Hepatocyte (in vitro differentiated cells): ENCODE data around the gene EXOC3. TPM values are rescaled to one million over a fixed set of nuclear protein-coding genes. Genes with fewer than 3 reads are reported as not detected.
"Not testable (repeated sequence)": the region's sequence is repeated elsewhere in the genome, so short reads cannot be mapped to it uniquely, and the experiment has no call there.

Source experiments
- DNase-seq: peaks from one replicate; pipeline ENCODE4 v3.0.0-alpha.2; 2016; ENCODE audit warnings: low spot score
- H2AFZ ChIP-seq: fragments of 200-600 bp; sonication (generic); 2 replicates; pipeline ENCODE4 v1.6.0; 2016; ENCODE audit warnings: antibody characterized with exemption, mild to moderate bottlenecking
- H3K27ac ChIP-seq: fragments of 200-600 bp; sonication (generic); 2 replicates; pipeline ENCODE4 v1.5.1; 2016; ENCODE audit warnings: mild to moderate bottlenecking
- H3K27me3 ChIP-seq: fragments of 200-600 bp; sonication (generic); 2 replicates; pipeline ENCODE4 v1.6.1; 2016
- H3K36me3 ChIP-seq: fragments of 200-600 bp; sonication (generic); replicated peaks from 2 replicates; pipeline ENCODE4 v1.5.1; 2016; ENCODE audit warnings: low read depth; ENCODE audit not compliant: insufficient read depth
- H3K4me1 ChIP-seq: fragments of 200-600 bp; sonication (generic); 2 replicates; pipeline ENCODE4 v1.5.1; 2016; ENCODE audit warnings: mild to moderate bottlenecking, moderate library complexity; ENCODE audit not compliant: insufficient read depth
- H3K4me2 ChIP-seq: fragments of 200-600 bp; sonication (generic); 2 replicates; pipeline ENCODE4 v1.6.0; 2016
- H3K4me3 ChIP-seq: fragments of 200-600 bp; sonication (generic); 2 replicates; pipeline ENCODE4 v1.5.1; 2016; ENCODE audit warnings: mild to moderate bottlenecking
- H3K79me2 ChIP-seq: fragments of 200-600 bp; sonication (generic); 2 replicates; pipeline ENCODE4 v1.6.0; 2017; ENCODE audit warnings: mild to moderate bottlenecking
- H3K9me2 ChIP-seq: fragments of 200-600 bp; sonication (generic); replicated peaks from 2 replicates; pipeline ENCODE4 v1.6.0; 2017; ENCODE audit warnings: mild to moderate bottlenecking; ENCODE audit not compliant: insufficient read depth
- H3K9me3 ChIP-seq: fragments of 200-600 bp; sonication (generic); 2 replicates; pipeline ENCODE4 v1.5.1; 2016; ENCODE audit warnings: low read depth, mild to moderate bottlenecking
- H4K20me1 ChIP-seq: fragments of 200-600 bp; sonication (generic); 2 replicates; pipeline ENCODE4 v1.6.0; 2016; ENCODE audit warnings: mild to moderate bottlenecking; ENCODE audit not compliant: insufficient read depth, poor library complexity, severe bottlenecking
- EZH2 ChIP-seq: fragments of 200-600 bp; sonication (generic); IDR thresholded peaks from 2 replicates; pipeline ENCODE4 v1.6.1; 2016; ENCODE audit warnings: antibody characterized with exemption, mild to moderate bottlenecking, borderline replicate concordance
- EZH2phosphoT487 ChIP-seq: fragments of 200-600 bp; sonication (generic); IDR thresholded peaks from one replicate; pipeline ENCODE4 v1.6.1; 2018; ENCODE audit warnings: antibody characterized with exemption, mild to moderate bottlenecking, low read depth, moderate library complexity; ENCODE audit not compliant: unreplicated experiment, severe bottlenecking
- WGBS: methylation state at CpG from one replicate; pipeline ENCODE4 v1.1.6; 2016; ENCODE audit warnings: low lambda C conversion rate; ENCODE audit errors: missing lambda C conversion rate; 5-methylcytosine and 5-hydroxymethylcytosine counted together
- polyA plus RNA-seq: library from polyadenylated mRNA; unstranded; fragments of >200 nt; fragmentation: Nextera tagmentation; extraction: Ambion mirVana; gene quantifications from 2 replicates; pipeline ENCODE4 v1.2.1, GENCODE V29; 2016
- total RNA-seq: library from RNA; depleted of rRNA; stranded (reverse); fragments of >200 nt; gene quantifications from 2 replicates; pipeline ENCODE4 v1.2.3, GENCODE V29; 2014
- TF ChIP-seq, protein P1 (sequence below): fragments of 200-600 bp; sonication (generic); IDR thresholded peaks from 2 replicates; pipeline ENCODE4 v1.5.1; 2016; ENCODE audit warnings: antibody characterized with exemption, mild to moderate bottlenecking; ENCODE audit not compliant: poor library complexity

EXOC3 gene
- total and polyA plus RNA-seq, 2 experiments from 2014 or later: 36.1 to 38.3 TPM

DNA sequence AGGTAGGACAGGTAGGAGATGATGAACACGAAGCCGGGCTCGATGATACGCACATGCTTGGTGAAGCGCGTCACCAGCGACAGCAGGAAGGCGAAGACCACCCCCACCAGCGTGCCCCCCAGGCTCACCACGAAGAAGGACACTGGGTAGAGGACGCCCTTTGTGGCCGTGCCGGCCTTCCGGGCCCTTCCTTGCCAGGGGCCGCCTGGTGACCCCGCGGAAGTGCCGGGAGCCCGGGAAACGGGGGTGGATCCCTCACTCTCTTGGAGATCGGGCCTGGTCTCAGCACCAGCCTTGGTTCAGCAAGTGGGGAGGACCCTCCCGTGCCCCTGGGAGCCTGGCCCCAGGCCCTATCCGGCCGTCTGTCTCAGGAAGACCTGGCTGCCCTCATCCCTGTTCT is 41.6 kb downstream of the EXOC3 start:
- Histone ChIP-seq H3K27me3 (no peaks in the 10 kb centered on the region), H3K4me3 (no peak overlapping the region), H3K4me2 (no peak overlapping the region), H3K4me1 (no peaks in the 10 kb centered on the region), H4K20me1 (no peaks in the 10 kb centered on the region), H3K9me3 (no peaks in the 10 kb centered on the region), H3K36me3 (no peaks in the 10 kb centered on the region), H3K9me2 (no peaks in the 10 kb centered on the region), H2AFZ (no peak overlapping the region), H3K79me2 (no peaks in the 10 kb centered on the region), H3K27ac (no peak overlapping the region)
- WGBS: 95% methylated on average over 24 of the region's 24 CpGs
- no peak for DNase-seq
- TF ChIP-seq EZH2phosphoT487 (no peak), EZH2 (no peak)
- TF ChIP-seq, protein P1, sequence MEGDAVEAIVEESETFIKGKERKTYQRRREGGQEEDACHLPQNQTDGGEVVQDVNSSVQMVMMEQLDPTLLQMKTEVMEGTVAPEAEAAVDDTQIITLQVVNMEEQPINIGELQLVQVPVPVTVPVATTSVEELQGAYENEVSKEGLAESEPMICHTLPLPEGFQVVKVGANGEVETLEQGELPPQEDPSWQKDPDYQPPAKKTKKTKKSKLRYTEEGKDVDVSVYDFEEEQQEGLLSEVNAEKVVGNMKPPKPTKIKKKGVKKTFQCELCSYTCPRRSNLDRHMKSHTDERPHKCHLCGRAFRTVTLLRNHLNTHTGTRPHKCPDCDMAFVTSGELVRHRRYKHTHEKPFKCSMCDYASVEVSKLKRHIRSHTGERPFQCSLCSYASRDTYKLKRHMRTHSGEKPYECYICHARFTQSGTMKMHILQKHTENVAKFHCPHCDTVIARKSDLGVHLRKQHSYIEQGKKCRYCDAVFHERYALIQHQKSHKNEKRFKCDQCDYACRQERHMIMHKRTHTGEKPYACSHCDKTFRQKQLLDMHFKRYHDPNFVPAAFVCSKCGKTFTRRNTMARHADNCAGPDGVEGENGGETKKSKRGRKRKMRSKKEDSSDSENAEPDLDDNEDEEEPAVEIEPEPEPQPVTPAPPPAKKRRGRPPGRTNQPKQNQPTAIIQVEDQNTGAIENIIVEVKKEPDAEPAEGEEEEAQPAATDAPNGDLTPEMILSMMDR: no peak

DNA sequence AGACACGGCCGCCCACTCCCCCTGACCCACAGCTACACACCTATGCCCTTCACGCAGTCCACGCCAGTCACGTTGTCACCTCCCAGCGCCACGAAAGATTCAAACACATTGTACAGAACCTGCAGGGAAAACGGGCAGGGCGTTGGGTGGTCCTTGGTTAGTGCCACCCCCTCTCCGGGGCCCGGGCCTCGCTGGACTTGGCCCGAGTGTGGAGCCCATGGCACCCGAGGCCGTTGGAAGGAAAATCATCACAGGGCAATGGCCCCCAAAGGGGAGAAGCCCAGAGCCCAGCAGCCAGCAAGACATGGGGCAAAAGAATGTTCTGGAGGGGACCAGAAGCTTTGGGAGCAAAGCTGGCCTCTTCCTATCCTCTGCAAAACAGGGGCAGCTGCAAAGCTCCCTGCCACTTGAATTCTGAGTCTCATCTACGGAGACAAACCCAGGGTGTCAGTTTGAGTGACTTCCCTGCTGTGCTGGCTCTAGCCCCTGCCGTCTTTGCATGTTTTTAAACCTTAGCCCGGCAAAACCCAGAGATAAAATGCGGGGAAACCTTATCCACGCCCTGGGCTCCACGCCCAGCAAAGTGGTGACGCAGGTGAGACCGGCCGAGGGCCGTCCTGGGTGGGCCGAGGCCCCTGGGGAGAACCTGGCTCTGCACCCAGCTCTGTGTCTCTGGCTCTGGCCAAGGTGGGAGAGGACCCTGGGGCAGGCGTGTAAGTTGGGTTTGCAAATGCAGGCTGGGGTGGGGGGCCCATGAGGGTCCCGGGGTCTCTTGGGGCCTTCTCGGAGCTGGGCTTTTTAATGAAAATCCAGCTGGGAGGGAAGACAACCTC is 42.4 kb downstream of the EXOC3 start:
- no peaks in the 10 kb centered on the region for H3K36me3 ChIP-seq
- H3K4me2 ChIP-seq: no peak overlapping the region
- H3K9me3 ChIP-seq: no peaks in the 10 kb centered on the region
- H3K4me3 ChIP-seq: no peak overlapping the region
- H2AFZ ChIP-seq: no peak overlapping the region
- H3K27ac ChIP-seq: no peak overlapping the region
- no peaks in the 10 kb centered on the region for H3K79me2 ChIP-seq
- no peaks in the 10 kb centered on the region for H3K4me1 ChIP-seq
- no peak for TF ChIP-seq EZH2
- TF ChIP-seq, protein P1: no peak
- no peak for TF ChIP-seq EZH2phosphoT487
- no peaks in the 10 kb centered on the region for H3K9me2 ChIP-seq
- DNase-seq: no peak
- H3K27me3 ChIP-seq: no peaks in the 10 kb centered on the region
- 85% methylated on average over 29 of the region's 29 CpGs for WGBS
- no peaks in the 10 kb centered on the region for H4K20me1 ChIP-seq

DNA sequence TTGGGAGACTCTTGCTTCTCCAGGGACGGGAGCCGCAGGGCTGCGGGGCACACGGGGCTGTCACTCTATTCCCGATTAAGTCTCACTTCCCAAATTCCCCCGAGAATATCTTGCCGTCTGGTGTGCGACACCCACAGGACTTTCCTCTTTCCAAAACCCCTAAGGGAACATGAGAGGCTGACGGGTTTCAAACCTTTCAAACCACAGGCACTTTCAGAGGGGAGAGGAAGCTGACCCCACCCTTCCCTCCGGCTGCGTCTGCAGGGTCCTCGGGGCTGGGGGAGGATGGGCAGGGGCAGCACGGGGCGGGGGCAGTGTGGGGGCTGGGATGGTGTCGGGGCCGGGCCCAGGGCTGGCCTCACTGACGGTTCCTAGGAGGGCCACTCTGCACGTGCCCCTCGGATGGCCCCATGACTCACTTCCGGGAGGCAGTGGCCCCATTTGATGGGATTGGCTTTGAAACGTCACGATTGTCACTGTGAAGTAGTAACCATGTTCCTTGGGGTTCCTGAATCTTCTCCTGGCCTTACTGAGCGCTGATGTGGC is 43.0 kb downstream of the EXOC3 start:
- H3K4me3 ChIP-seq: no peak overlapping the region
- H3K4me2 ChIP-seq: no peak overlapping the region
- H3K9me3 ChIP-seq: no peaks in the 10 kb centered on the region
- TF ChIP-seq EZH2phosphoT487 (no peak), EZH2 (no peak)
- TF ChIP-seq, protein P1: no peak
- no peak for DNase-seq
- no peaks in the 10 kb centered on the region for H3K79me2 ChIP-seq
- H3K4me1 ChIP-seq: no peaks in the 10 kb centered on the region
- no peaks in the 10 kb centered on the region for H3K36me3 ChIP-seq
- no peaks in the 10 kb centered on the region for H3K9me2 ChIP-seq
- no peak overlapping the region for H3K27ac ChIP-seq
- no peaks in the 10 kb centered on the region for H4K20me1 ChIP-seq
- 80% methylated on average over 15 of the region's 23 CpGs for WGBS
- no peak overlapping the region for H2AFZ ChIP-seq
- no peaks in the 10 kb centered on the region for H3K27me3 ChIP-seq

DNA sequence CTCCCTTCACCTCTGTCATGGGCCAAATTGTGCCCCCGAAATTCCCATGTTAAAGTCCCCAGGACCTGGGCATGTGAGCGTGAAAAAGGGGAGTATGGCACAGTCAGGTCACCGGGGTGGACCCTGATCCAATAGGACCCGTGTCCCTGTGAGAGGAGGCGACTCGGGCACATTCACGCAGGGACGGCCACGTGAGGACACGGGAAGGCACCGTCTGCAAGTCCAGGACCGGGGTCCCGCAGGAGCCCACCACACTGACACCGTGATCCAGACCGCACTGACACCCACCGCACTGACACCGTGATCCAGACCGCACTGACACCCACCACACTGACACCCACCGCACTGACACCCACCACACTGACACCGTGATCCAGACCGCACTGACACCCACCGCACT is 43.6 kb downstream of the EXOC3 start:
- not testable (repeated sequence) for H4K20me1 ChIP-seq, H3K36me3 ChIP-seq, H3K9me3 ChIP-seq, H3K4me3 ChIP-seq, H3K27me3 ChIP-seq, H3K4me2 ChIP-seq, H3K4me1 ChIP-seq, H3K79me2 ChIP-seq, H2AFZ ChIP-seq, DNase-seq, H3K9me2 ChIP-seq, H3K27ac ChIP-seq
- WGBS: 90% methylated on average over 4 of the region's 22 CpGs
